Right kidney (tissue), 1 donor: ENCODE data around the gene DNAAF8.
"Not testable (repeated sequence)": the region's sequence is repeated elsewhere in the genome, so short reads cannot be mapped to it uniquely, and the experiment has no call there.

Experiments used
- DNase-seq: peaks from one replicate; pipeline ENCODE4 v3.0.0-alpha.2; 2016

The DNAAF8 gene

GRCh38 chr16:4784444-4784987, 50.2 kb downstream of the DNAAF8 start:
- not testable (repeated sequence) for DNase-seq

- DNase-seq = no peak
Measured at GRCh38 chr16:4785758-4786433, 51.6 kb downstream of the DNAAF8 start.

- no peak for DNase-seq
Measured at GRCh38 chr16:4787068-4787467, 52.7 kb downstream of the DNAAF8 start.

- no peak for DNase-seq
Measured at GRCh38 chr16:4787627-4788482, 53.5 kb downstream of the DNAAF8 start, which contains the start of gene SEPTIN12. SEPTIN12 (minus strand) TSS chr16:4788345; CDS start chr16:4787645, 700 bp downstream.

GRCh38 chr16:4788489-4788889, 54.2 kb downstream of the DNAAF8 start:
- no peak for DNase-seq

GRCh38 chr16:4788910-4789309, 54.6 kb downstream of the DNAAF8 start:
- no peak for DNase-seq

GRCh38 chr16:4790261-4790660, 55.9 kb downstream of the DNAAF8 start:
- DNase-seq = no peak

GRCh38 chr16:4790871-4791270, 56.5 kb downstream of the DNAAF8 start:
- no peak for DNase-seq

GRCh38 chr16:4792951-4793513, 58.7 kb downstream of the DNAAF8 start:
- no peak for DNase-seq

GRCh38 chr16:4795181-4795827, 61.0 kb downstream of the DNAAF8 start, which contains the start of gene SMIM22:
SMIM22 (plus strand) TSS chr16:4795369; CDS start chr16:4795735, 366 bp downstream.
- DNase-seq = no peak

GRCh38 chr16:4795828-4796572, 61.7 kb downstream of the DNAAF8 start:
- no peak for DNase-seq

GRCh38 chr16:4796982-4797804, 62.9 kb downstream of the DNAAF8 start:
- DNase-seq = no peak

GRCh38 chr16:4797805-4798252, 63.5 kb downstream of the DNAAF8 start:
- DNase-seq = no peak

GRCh38 chr16:4798456-4798855, 64.1 kb downstream of the DNAAF8 start:
- DNase-seq = no peak
